SU-DHL-6 (cell line): ENCODE measurements around the gene HOXB7.

ENCODE experiments used
- H2AFZ ChIP-seq: fragments of 200-600 bp; sonication (generic); 2 replicates; pipeline ENCODE4 v1.6.1; 2014; ENCODE audit warnings: low read depth, mild to moderate bottlenecking, moderate library complexity, mixed read lengths, antibody characterized with exemption, low read length; ENCODE audit not compliant: severe bottlenecking
- H3F3A ChIP-seq: fragments of 200-600 bp; shearing (Covaris generic); 2 replicates; pipeline ENCODE4 v1.6.0; 2016; ENCODE audit warnings: antibody characterized with exemption, mild to moderate bottlenecking; ENCODE audit not compliant: insufficient read depth
- H3K27ac ChIP-seq: fragments of 200-600 bp; sonication (generic); 2 replicates; pipeline ENCODE4 v1.5.1; 2016; ENCODE audit warnings: low read depth, mild to moderate bottlenecking, low read length, moderate library complexity, mixed read lengths
- H3K27me3 ChIP-seq: fragments of 200-600 bp; sonication (generic), shearing (Covaris generic); 2 replicates; pipeline ENCODE4 v1.6.0; 2014; ENCODE audit warnings: mild to moderate bottlenecking, low read length
- H3K36me3 ChIP-seq: fragments of 200-600 bp; sonication (generic); 2 replicates; pipeline ENCODE4 v1.6.1; 2014; ENCODE audit warnings: mild to moderate bottlenecking, low read length, mixed read lengths
- H3K4me2 ChIP-seq: fragments of 300-600, 200-600 bp; shearing (Covaris generic), sonication (generic); 2 replicates; pipeline ENCODE4 v1.6.0; 2014; ENCODE audit warnings: low read length, low read depth, mild to moderate bottlenecking; ENCODE audit not compliant: poor library complexity, severe bottlenecking
- H3K4me3 ChIP-seq: fragments of 200-600 bp; sonication (generic); 2 replicates; pipeline ENCODE4 v1.5.1; 2014; ENCODE audit warnings: antibody characterized with exemption, low read length, mild to moderate bottlenecking, mixed read lengths; ENCODE audit not compliant: insufficient read depth, poor library complexity, severe bottlenecking
- H3K79me2 ChIP-seq: fragments of 200-600 bp; sonication (generic); 2 replicates; pipeline ENCODE4 v1.6.1; 2014; ENCODE audit warnings: mild to moderate bottlenecking, low read length, moderate library complexity; ENCODE audit not compliant: insufficient read depth
- H3K9ac ChIP-seq: fragments of 200-600 bp; sonication (generic); 2 replicates; pipeline ENCODE4 v1.7.0; 2014; ENCODE audit warnings: mild to moderate bottlenecking, low read length
- H3K9me2 ChIP-seq: fragments of 200-600 bp; sonication (generic); replicated peaks from 2 replicates; pipeline ENCODE4 v1.6.1; 2014; ENCODE audit warnings: low read length; ENCODE audit not compliant: insufficient read depth
- H3K9me3 ChIP-seq: fragments of 200-600 bp; sonication (generic); 2 replicates; pipeline ENCODE4 v1.6.1; 2014; ENCODE audit warnings: low read length, mixed read lengths; ENCODE audit not compliant: insufficient read depth
- H4K20me1 ChIP-seq: fragments of 200-600 bp; sonication (generic); 2 replicates; pipeline ENCODE4 v1.6.1; 2014; ENCODE audit warnings: low read depth, mild to moderate bottlenecking, antibody characterized with exemption, low read length, moderate library complexity, mixed read lengths
- EZH2phosphoT487 ChIP-seq: fragments of 200-600 bp; sonication (generic), shearing (Covaris generic); conservative IDR thresholded peaks from 2 replicates; pipeline ENCODE4 v1.6.1; 2018; ENCODE audit warnings: mild to moderate bottlenecking, antibody characterized with exemption, low read length, moderate library complexity, mixed read lengths
- TF ChIP-seq, protein P1 (sequence below): fragments of 200-600 bp; sonication (generic); IDR thresholded peaks from one replicate; pipeline ENCODE4 v1.5.1; 2017; ENCODE audit warnings: antibody characterized with exemption, mild to moderate bottlenecking, low read length, moderate library complexity; ENCODE audit not compliant: insufficient read depth, poor library complexity, severe bottlenecking

HOXB7 gene

DNA sequence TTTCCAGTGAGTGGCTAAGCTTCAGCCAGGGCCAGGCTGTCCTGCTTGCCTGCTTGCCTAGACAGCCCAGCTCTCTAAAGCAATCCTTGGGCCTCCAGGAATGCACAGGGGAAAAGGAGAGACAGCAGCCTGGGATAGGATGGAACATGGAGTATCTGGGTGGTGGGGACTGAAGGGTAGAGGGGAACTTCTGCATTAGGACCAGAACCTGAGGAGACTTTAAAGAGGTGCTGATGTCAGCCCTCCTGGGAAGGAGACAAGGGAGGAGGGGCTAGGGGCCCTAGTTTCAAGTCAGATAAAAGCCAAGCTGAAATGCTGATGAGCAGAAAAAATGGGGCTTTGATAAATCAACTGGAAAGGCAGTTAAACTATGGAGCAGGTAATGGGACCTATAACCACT is 1.8 kb downstream of the HOXB7 start:
- Histone ChIP-seq H3K9me2 (no peaks in the 10 kb centered on the region), H3K9me3 (no peaks in the 10 kb centered on the region), H3K79me2 (no peaks in the 10 kb centered on the region), H4K20me1 (no peaks in the 10 kb centered on the region), H2AFZ (no peak overlapping the region), H3K4me2 (no peak overlapping the region), H3K27ac (no peak overlapping the region), H3K9ac (no peak overlapping the region), H3F3A (no peaks in the 10 kb centered on the region), H3K27me3 (no peaks in the 10 kb centered on the region), H3K4me3 (no peak overlapping the region), H3K36me3 (no peaks in the 10 kb centered on the region)
- TF ChIP-seq EZH2phosphoT487: no peak
- TF ChIP-seq, protein P1, sequence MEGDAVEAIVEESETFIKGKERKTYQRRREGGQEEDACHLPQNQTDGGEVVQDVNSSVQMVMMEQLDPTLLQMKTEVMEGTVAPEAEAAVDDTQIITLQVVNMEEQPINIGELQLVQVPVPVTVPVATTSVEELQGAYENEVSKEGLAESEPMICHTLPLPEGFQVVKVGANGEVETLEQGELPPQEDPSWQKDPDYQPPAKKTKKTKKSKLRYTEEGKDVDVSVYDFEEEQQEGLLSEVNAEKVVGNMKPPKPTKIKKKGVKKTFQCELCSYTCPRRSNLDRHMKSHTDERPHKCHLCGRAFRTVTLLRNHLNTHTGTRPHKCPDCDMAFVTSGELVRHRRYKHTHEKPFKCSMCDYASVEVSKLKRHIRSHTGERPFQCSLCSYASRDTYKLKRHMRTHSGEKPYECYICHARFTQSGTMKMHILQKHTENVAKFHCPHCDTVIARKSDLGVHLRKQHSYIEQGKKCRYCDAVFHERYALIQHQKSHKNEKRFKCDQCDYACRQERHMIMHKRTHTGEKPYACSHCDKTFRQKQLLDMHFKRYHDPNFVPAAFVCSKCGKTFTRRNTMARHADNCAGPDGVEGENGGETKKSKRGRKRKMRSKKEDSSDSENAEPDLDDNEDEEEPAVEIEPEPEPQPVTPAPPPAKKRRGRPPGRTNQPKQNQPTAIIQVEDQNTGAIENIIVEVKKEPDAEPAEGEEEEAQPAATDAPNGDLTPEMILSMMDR: no peak

DNA sequence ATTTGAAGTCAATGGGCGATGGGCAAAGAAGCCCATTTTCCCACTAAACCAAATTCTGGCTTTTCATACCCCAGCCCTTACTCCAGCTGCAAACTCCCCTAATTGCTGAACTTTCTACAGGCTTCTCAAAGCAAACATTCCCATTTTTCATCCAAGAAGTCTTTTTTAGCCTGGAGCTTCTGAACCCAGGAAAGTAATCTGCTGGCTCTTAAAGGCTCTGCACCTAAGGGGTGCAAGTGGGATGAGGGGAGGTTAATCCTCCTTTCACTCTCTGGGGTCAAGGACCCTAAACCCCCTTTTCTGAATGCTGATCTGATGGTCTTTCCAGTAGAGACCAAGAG is 2.4 kb downstream of the HOXB7 start:
- Histone ChIP-seq H3K36me3 (no peaks in the 10 kb centered on the region), H3K79me2 (no peaks in the 10 kb centered on the region), H2AFZ (no peak overlapping the region), H3K9me2 (no peaks in the 10 kb centered on the region), H3F3A (no peaks in the 10 kb centered on the region), H3K9ac (no peak overlapping the region), H3K4me3 (no peak overlapping the region), H3K27ac (no peak overlapping the region), H4K20me1 (no peaks in the 10 kb centered on the region), H3K27me3 (no peaks in the 10 kb centered on the region), H3K4me2 (no peak overlapping the region), H3K9me3 (no peaks in the 10 kb centered on the region)
- TF ChIP-seq, protein P1: no peak
- TF ChIP-seq EZH2phosphoT487: no peak

DNA sequence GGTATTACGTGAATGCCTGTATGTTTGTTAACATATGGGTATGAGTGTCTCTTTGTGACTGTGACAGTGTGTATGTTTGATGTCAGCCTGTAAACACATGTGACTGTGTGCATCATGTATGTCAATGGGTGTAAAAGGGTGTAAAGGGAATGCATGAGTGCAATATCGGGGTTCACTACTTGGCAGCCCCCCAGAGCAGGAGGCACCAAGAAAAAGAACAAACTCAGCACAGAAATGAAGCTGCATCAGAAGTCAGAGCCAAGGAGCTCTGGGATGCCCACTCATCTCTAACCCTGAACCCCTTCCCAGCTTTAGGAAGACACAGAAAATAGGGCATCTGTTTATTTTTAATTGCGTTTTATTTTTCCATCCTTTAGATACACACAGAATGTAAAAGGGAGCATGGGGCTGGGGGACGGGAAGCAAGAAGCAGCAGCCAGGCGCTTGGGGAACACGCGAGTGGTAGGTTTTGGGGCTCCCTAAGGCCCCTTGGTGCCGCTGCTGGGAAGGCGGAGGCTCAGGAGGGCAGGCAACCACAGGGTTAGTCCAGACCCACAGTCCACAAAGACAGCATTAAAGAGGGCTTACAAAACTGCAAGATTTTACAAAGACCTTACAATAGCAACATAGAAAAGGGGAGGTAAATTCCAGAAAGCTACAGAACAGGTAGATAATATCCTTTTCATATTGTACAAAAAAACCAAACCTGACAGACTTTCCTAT is 3.8 kb downstream of the HOXB7 start:
- Histone ChIP-seq H4K20me1 (no peaks in the 10 kb centered on the region), H3K4me3 (no peak overlapping the region), H3K9me3 (no peaks in the 10 kb centered on the region), H3K79me2 (no peaks in the 10 kb centered on the region), H3K9me2 (no peaks in the 10 kb centered on the region), H3K4me2 (no peak overlapping the region), H2AFZ (no peak overlapping the region), H3K36me3 (no peaks in the 10 kb centered on the region), H3K9ac (no peak overlapping the region), H3F3A (no peaks in the 10 kb centered on the region), H3K27ac (no peak overlapping the region), H3K27me3 (no peaks in the 10 kb centered on the region)
- no peak for TF ChIP-seq EZH2phosphoT487
- TF ChIP-seq, protein P1: no peak
